ENCODE results near the gene S100A8.

Gene S100A8

DNA sequence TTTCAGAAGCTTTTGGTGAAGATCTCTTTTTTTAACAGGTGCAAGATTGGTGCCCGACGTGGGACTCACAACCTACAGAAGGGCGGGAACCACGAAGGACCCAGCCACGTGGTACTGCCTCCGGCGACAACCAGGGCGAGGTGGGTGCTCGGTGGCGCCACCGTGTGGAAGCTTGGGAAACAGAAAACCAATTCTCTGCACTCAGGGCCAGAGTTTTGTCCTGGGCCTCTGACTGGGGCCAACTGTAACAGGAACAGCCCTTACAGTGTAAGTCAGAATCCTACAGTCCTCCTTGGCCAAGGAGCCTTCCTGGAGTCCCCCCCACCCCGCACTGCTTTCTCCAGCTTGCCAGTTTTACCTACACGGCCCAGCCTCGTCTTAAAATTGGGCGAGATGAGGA is 13.9 kb upstream of the S100A8 start:
- H3K27ac Mint-ChIP-seq, result no peak overlapping the region
- ATAC-seq (replicated peaks), result peak; percentile 56
- peaks cover 50 to 52% of the 10 kb centered on the region in 2 donors for H3K27me3 Mint-ChIP-seq
- H3K4me1 Mint-ChIP-seq (ENCODE audit: low read depth in 2 of 2), result peaks cover 0 to 6% of the 10 kb centered on the region in 2 donors
- peak; percentile 32 to 37 (median 32) for DNase-seq
- H3K36me3 Mint-ChIP-seq (ENCODE audit: insufficient read depth), result no peaks in the 10 kb centered on the region
- no peak overlapping the region for H3K4me3 Mint-ChIP-seq
- H3K9me3 Mint-ChIP-seq, result no peaks in the 10 kb centered on the region

GRCh38 chr1:153404086-153404635 is 13.3 kb upstream of the S100A8 start:
- DNase-seq (no peak), ATAC-seq (replicated peaks) (no peak)
- H3K9me3 Mint-ChIP-seq, result no peaks in the 10 kb centered on the region
- peaks cover 0 to 6% of the 10 kb centered on the region in 2 donors for H3K4me1 Mint-ChIP-seq (ENCODE audit: low read depth in 2 of 2)
- H3K4me3 Mint-ChIP-seq, result no peak overlapping the region
- H3K27me3 Mint-ChIP-seq, result peaks cover 46 to 50% of the 10 kb centered on the region in 2 donors
- H3K36me3 Mint-ChIP-seq (ENCODE audit: insufficient read depth), result no peaks in the 10 kb centered on the region
- H3K27ac Mint-ChIP-seq, result no peak overlapping the region

GRCh38 chr1:153403421-153404085 is 12.7 kb upstream of the S100A8 start:
- H3K27me3 Mint-ChIP-seq, result peaks cover 41 to 51% of the 10 kb centered on the region in 2 donors
- H3K36me3 Mint-ChIP-seq (ENCODE audit: insufficient read depth), result no peaks in the 10 kb centered on the region
- H3K4me3 Mint-ChIP-seq, result no peak overlapping the region
- no peak overlapping the region for H3K27ac Mint-ChIP-seq
- no peak for ATAC-seq (replicated peaks)
- no peak for DNase-seq
- H3K4me1 Mint-ChIP-seq (ENCODE audit: low read depth in 2 of 2), result peaks cover 0 to 6% of the 10 kb centered on the region in 2 donors
- no peaks in the 10 kb centered on the region for H3K9me3 Mint-ChIP-seq

- Mint-ChIP-seq H3K4me3 (no peak overlapping the region), H3K27ac (no peak overlapping the region), H3K27me3 (peaks cover 35 to 50% of the 10 kb centered on the region in 2 donors), H3K36me3 (ENCODE audit: insufficient read depth) (no peaks in the 10 kb centered on the region), H3K9me3 (no peaks in the 10 kb centered on the region), H3K4me1 (ENCODE audit: low read depth in 2 of 2) (peaks cover 0 to 6% of the 10 kb centered on the region in 2 donors)
- DNase-seq (no peak), ATAC-seq (replicated peaks) (no peak)
Observed at GRCh38 chr1:153402226-153402625, 11.4 kb upstream of the S100A8 start.

DNA sequence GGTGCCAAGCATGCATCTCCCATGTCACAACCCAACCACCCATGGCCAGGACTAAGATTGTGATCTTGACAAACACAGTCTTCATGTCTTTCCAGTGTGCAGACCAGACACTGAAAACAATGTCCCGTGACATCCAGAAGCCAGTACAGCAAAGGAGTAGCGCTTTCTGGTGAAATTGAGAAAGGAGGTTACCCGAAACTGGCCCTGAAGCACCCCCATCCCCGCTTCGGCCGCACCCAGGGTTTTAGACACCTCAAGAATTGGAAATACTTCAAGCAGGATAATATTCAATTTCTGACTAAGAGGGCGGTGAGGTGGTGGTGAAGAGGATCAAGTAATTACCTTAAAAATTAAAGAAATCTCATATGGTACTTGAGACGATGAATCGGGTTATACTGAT is 10.6 kb upstream of the S100A8 start:
- H3K9me3 Mint-ChIP-seq, result no peaks in the 10 kb centered on the region

DNA sequence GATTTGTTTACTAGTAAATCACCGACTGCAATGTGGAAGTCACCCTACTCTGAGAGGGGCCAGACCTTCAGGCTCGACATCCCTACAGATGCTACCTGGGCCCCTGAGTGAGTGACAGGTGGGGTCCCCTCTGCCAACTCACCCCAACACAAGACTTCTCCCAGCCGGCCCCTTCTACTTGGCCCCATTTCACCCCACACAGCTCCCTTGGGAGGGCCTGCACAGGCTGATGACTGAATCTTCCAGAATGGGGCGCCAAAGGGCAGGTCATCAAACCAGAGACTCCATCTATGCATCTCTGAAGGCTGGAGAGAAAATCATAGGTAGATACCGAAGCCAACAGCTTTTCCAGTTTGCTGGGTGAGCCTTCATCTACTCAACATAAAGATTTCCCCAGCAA is 9.4 kb upstream of the S100A8 start:
- Mint-ChIP-seq H3K36me3 (ENCODE audit: insufficient read depth) (no peaks in the 10 kb centered on the region), H3K27ac (no peak overlapping the region), H3K9me3 (no peaks in the 10 kb centered on the region), H3K27me3 (peaks cover 36 to 56% of the 10 kb centered on the region in 2 donors), H3K4me3 (no peak overlapping the region), H3K4me1 (ENCODE audit: low read depth in 2 of 2) (peaks cover 0 to 2% of the 10 kb centered on the region in 2 donors)
- ATAC-seq (replicated peaks) (no peak), DNase-seq (no peak)

More for the DNA sequence above, 10.6 kb upstream of the S100A8 start:
- DNase-seq (no peak), ATAC-seq (replicated peaks) (no peak)
- peaks cover 0 to 4% of the 10 kb centered on the region in 2 donors for H3K4me1 Mint-ChIP-seq (ENCODE audit: low read depth in 2 of 2)
- H3K4me3 Mint-ChIP-seq, result no peak overlapping the region
- no peak overlapping the region for H3K27ac Mint-ChIP-seq
- no peaks in the 10 kb centered on the region for H3K36me3 Mint-ChIP-seq (ENCODE audit: insufficient read depth)
- H3K27me3 Mint-ChIP-seq, result peaks cover 32 to 51% of the 10 kb centered on the region in 2 donors

DNA sequence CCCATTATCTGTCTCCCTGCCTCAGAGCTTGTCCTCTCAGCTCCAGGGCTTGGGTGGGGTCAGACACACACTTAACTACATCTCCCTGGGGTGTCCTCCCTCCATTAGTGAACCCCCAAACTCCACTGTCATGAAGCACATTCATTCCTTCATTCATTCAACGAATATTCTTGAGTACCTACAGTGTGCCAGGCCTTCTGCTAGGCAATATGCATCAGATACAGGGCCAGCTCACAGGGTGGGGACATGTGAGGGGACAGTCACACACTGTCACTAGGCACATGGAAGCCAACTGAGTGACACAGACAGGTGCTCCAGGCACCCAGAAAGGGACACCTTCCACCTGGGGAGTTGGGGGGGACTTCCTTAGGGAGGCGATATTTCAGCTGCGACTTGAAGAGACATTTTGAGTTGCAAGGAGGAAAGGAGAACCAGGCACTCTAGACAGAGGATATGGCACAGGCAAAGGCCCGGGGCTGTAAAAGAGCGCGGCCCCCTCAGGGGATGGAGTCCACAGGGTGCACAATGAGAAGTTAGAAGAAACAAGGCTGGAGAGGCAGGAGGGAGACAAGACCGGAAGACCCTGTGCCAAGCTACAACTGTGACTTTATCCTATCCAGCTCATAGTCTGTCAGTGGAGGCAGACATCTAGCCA is 8.7 kb upstream of the S100A8 start:
- no peak overlapping the region for H3K27ac Mint-ChIP-seq
- no peak overlapping the region for H3K4me3 Mint-ChIP-seq
- no peaks in the 10 kb centered on the region for H3K4me1 Mint-ChIP-seq (ENCODE audit: low read depth in 2 of 2)
- ATAC-seq (replicated peaks) (no peak), DNase-seq (no peak)
- no peaks in the 10 kb centered on the region for H3K9me3 Mint-ChIP-seq
- H3K36me3 Mint-ChIP-seq (ENCODE audit: insufficient read depth), result no peaks in the 10 kb centered on the region
- H3K27me3 Mint-ChIP-seq, result peaks cover 39 to 63% of the 10 kb centered on the region in 2 donors

DNA sequence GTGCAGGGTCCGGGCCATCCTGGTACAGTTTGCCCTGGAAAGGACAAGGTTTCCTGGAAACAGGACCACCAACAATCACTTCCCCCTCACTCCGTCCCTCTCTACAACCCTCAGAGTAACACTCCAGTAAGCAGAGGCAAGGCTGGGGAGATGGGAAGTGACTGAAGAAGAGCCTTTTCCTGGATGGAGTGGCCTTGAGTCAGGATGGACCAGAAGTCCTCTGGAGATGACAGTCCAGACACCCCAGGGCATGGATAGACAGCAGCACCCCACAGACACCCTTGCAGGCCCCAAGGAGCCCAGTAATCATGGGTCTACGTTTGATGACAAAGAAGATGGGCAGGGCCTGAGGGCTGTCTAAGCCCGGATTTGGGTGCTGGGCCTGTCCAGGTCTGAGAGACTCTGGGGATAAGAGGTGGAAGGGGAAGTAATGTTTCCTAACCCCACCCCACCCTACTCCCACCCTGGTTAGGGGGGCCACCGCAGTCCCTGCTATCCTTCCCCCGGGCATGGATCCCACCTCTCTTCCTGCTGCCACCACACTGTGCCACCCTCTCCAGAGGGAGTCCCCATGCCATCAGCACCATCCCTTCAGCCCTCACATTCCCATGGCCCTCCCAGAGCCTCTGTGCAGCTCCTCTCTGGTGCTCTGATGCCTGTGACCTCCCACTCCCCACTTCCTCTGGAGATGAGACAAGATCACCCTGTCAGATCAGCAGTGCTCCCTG is 7.2 kb upstream of the S100A8 start:
- H3K9me3 Mint-ChIP-seq, result no peaks in the 10 kb centered on the region
- no peak overlapping the region for H3K4me3 Mint-ChIP-seq
- H3K4me1 Mint-ChIP-seq (ENCODE audit: low read depth in 2 of 2), result no peaks in the 10 kb centered on the region
- H3K36me3 Mint-ChIP-seq (ENCODE audit: insufficient read depth), result no peaks in the 10 kb centered on the region
- ATAC-seq (replicated peaks), result no peak
- no peak for DNase-seq
- no peak overlapping the region for H3K27ac Mint-ChIP-seq
- peaks cover 44 to 77% of the 10 kb centered on the region in 2 donors for H3K27me3 Mint-ChIP-seq

- Mint-ChIP-seq H3K27me3 (peaks cover 51 to 82% of the 10 kb centered on the region in 2 donors), H3K9me3 (no peaks in the 10 kb centered on the region), H3K4me3 (no peak overlapping the region), H3K27ac (no peak overlapping the region), H3K4me1 (ENCODE audit: low read depth in 2 of 2) (no peaks in the 10 kb centered on the region), H3K36me3 (ENCODE audit: insufficient read depth) (no peaks in the 10 kb centered on the region)
- ATAC-seq (replicated peaks), result no peak
- no peak for DNase-seq
Observed at GRCh38 chr1:153397051-153397923, 6.4 kb upstream of the S100A8 start.

GRCh38 chr1:153396461-153396860 is 5.6 kb upstream of the S100A8 start:
- H3K36me3 Mint-ChIP-seq (ENCODE audit: insufficient read depth), result no peaks in the 10 kb centered on the region
- H3K4me3 Mint-ChIP-seq, result no peak overlapping the region
- no peaks in the 10 kb centered on the region for H3K9me3 Mint-ChIP-seq
- ATAC-seq (replicated peaks) (no peak), DNase-seq (no peak)
- peaks cover 51 to 84% of the 10 kb centered on the region in 2 donors for H3K27me3 Mint-ChIP-seq
- H3K27ac Mint-ChIP-seq, result no peak overlapping the region
- H3K4me1 Mint-ChIP-seq (ENCODE audit: low read depth in 2 of 2), result no peaks in the 10 kb centered on the region

- DNase-seq (no peak), ATAC-seq (replicated peaks) (no peak)
- H3K36me3 Mint-ChIP-seq (ENCODE audit: insufficient read depth), result no peaks in the 10 kb centered on the region
- peaks cover 51 to 91% of the 10 kb centered on the region in 2 donors for H3K27me3 Mint-ChIP-seq
- H3K4me3 Mint-ChIP-seq, result no peak overlapping the region
- H3K27ac Mint-ChIP-seq, result no peak overlapping the region
- H3K9me3 Mint-ChIP-seq, result no peaks in the 10 kb centered on the region
- H3K4me1 Mint-ChIP-seq (ENCODE audit: low read depth in 2 of 2), result no peaks in the 10 kb centered on the region
Observed at GRCh38 chr1:153395776-153396175, 4.9 kb upstream of the S100A8 start.

- Mint-ChIP-seq H3K36me3 (ENCODE audit: insufficient read depth) (no peaks in the 10 kb centered on the region), H3K27me3 (peaks cover 53 to 95% of the 10 kb centered on the region in 2 donors), H3K4me1 (ENCODE audit: low read depth in 2 of 2) (no peaks in the 10 kb centered on the region), H3K9me3 (no peaks in the 10 kb centered on the region), H3K27ac (no peak overlapping the region), H3K4me3 (no peak overlapping the region)
- DNase-seq (no peak), ATAC-seq (replicated peaks) (no peak)
Observed at GRCh38 chr1:153395136-153395685, 4.3 kb upstream of the S100A8 start.

All from effector memory CD8-positive, alpha-beta T cell (primary cell).